Thyroid gland (tissue), 4 donors: ENCODE measurements around the gene GRPEL1.

Source experiments
- POLR2A ChIP-seq, 2 donors: fragments of 450-650 bp; IDR thresholded peaks; one replicate each; pipeline ENCODE4 v1.6.1; 2017; ENCODE audit warnings: antibody characterized with exemption in 2 of 2, mild to moderate bottlenecking in 2 of 2, moderate library complexity in 1 of 2
- TF ChIP-seq, protein P1 (sequence below), 6 experiments: fragments of 200-600 bp in 3 of 6; fragments of 450-650 bp in 3 of 6; sonication (generic) in 3 of 6; IDR thresholded peaks; one replicate each; pipeline ENCODE4 v1.5.1; 2016 to 2019; ENCODE audit warnings: antibody characterized with exemption in 6 of 6, mild to moderate bottlenecking in 2 of 6, inconsistent platforms in 1 of 6, moderate library complexity in 1 of 6

DNA sequence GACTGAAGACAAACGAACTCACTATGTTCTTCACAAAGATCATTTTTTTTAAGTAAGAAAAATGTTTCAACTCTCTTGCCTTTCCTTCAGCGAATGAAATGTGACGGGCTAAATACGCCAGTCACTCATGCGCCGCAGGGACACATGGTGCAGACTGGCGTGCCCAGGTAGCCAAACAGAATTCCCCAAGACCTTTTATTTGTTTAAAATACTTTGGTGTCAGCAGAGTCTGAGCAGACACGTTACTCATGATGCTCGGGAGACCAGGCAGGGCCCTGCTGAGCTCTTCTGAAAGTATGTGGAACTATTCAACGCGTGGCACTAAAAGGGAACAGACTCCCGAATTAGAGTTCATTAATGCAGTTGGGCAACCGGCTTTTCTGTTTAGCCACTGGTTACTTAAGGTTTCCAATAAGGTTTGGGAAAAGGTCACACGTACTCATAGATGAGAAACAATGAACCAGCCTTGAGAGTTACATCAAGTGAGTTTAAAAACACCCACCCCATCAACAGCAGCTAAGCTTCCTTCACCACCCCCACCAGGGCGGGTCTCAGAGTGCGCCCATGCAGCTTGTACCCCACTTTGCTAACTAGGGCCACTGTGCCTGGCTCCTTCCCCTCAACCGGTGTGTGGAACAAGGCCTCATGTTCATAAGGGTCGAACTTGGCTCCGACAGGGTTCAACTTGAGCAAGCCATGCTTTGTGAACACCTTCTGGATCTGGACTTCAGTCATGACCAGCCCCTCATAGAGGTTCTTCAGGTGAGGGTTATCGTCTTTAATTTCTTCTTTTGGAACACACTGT, 7.3 kb downstream of the GRPEL1 start:
- TF ChIP-seq, protein P1, sequence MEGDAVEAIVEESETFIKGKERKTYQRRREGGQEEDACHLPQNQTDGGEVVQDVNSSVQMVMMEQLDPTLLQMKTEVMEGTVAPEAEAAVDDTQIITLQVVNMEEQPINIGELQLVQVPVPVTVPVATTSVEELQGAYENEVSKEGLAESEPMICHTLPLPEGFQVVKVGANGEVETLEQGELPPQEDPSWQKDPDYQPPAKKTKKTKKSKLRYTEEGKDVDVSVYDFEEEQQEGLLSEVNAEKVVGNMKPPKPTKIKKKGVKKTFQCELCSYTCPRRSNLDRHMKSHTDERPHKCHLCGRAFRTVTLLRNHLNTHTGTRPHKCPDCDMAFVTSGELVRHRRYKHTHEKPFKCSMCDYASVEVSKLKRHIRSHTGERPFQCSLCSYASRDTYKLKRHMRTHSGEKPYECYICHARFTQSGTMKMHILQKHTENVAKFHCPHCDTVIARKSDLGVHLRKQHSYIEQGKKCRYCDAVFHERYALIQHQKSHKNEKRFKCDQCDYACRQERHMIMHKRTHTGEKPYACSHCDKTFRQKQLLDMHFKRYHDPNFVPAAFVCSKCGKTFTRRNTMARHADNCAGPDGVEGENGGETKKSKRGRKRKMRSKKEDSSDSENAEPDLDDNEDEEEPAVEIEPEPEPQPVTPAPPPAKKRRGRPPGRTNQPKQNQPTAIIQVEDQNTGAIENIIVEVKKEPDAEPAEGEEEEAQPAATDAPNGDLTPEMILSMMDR (IDR thresholded peaks at IDR 0.05) = no peak
- no peak for TF ChIP-seq POLR2A (IDR thresholded peaks at IDR 0.05)
